ENCODE results near the gene ASPN. TPM values are rescaled to one million over a fixed set of nuclear protein-coding genes. Genes with fewer than 3 reads are reported as not detected.

The ASPN gene
- polyA plus RNA-seq, 1 donor from 2014 or later: 0.35 TPM

DNA sequence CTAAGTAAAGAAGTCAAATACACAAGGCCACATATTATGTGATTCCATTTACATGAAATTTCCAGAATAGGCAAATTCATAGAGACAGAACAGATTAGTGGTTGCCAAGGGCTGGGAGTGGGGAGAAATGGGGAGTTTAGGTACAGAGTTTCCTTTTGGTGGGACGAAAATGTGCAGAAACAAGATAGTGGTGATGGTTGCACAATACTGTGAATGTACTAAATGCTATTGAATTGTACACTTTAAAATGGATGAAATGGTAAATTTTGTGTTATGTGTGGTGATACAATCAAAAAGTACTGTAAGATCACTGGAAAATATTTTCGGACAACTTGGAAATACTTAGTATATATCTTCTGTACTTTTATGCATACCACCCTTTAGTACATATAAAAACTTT lies 38.5 kb upstream of the ASPN start:
- Histone ChIP-seq H3K9ac (ENCODE audit: low read length) (no peak overlapping the region), H3K9me3 (ENCODE audit: low read length) (no peaks in the 10 kb centered on the region), H2AFZ (ENCODE audit: low read depth, low read length) (no peak overlapping the region), H3K27ac (ENCODE audit: low read length) (no peak overlapping the region), H3K27me3 (ENCODE audit: insufficient read depth, low read depth, low read length) (no peaks in the 10 kb centered on the region), H3K79me2 (replicated peaks; ENCODE audit: insufficient read depth, low read length) (no peaks in the 10 kb centered on the region), H3K9me2 (ENCODE audit: insufficient read depth, low read length) (no peaks in the 10 kb centered on the region), H3K4me2 (ENCODE audit: low read length) (no peak overlapping the region), H3K36me3 (ENCODE audit: insufficient read depth, low read length) (no peaks in the 10 kb centered on the region), H4K20me1 (ENCODE audit: insufficient read depth) (no peaks in the 10 kb centered on the region), H3F3A (ENCODE audit: insufficient read depth, low read length, poor library complexity, severe bottlenecking) (no peaks in the 10 kb centered on the region), H3K4me3 (ENCODE audit: low read length) (no peak overlapping the region)
- TF ChIP-seq RAD21 (conservative IDR thresholded peaks at IDR 0.05): no peak
- TF ChIP-seq POLR2AphosphoS5 (IDR thresholded peaks at IDR 0.05): no peak
- TF ChIP-seq TAF1 (IDR thresholded peaks at IDR 0.05; ENCODE audit: low read depth): no peak
- TF ChIP-seq EZH2 (IDR thresholded peaks at IDR 0.05; ENCODE audit: borderline replicate concordance, insufficient read depth, low read length, poor library complexity, severe bottlenecking): no peak

DNA sequence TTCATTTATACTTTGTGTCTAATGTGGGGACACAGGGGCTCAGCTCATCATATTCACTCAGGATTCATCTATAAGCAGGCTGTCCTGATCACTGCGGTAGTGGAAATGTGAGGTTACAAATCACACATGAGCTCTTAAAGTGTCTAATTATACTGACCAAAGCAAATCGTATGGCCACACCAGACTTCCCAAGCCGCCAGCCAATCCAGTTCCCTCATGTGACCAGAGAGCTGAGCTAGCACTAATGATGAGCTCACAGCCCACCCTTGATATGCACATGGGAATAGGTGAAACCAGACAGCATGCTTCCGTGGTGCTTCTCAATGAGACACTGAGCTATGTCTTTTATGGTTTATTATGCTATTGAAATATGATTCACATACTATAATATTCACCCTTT lies 35.9 kb upstream of the ASPN start:
- no peak overlapping the region for H3K4me3 ChIP-seq (ENCODE audit: low read length)
- TF ChIP-seq RAD21 (conservative IDR thresholded peaks at IDR 0.05) (no peak), TAF1 (IDR thresholded peaks at IDR 0.05; ENCODE audit: low read depth) (no peak), POLR2AphosphoS5 (IDR thresholded peaks at IDR 0.05) (no peak), CTCF (IDR thresholded peaks at IDR 0.05; ENCODE audit: poor library complexity, severe bottlenecking) (no peak), MXI1 (conservative IDR thresholded peaks at IDR 0.05; ENCODE audit: poor library complexity, severe bottlenecking) (no peak), EZH2 (IDR thresholded peaks at IDR 0.05; ENCODE audit: borderline replicate concordance, insufficient read depth, low read length, poor library complexity, severe bottlenecking) (no peak), SMC3 (conservative IDR thresholded peaks at IDR 0.05; ENCODE audit: poor library complexity) (no peak), EP300 (conservative IDR thresholded peaks at IDR 0.05; ENCODE audit: poor library complexity, severe bottlenecking) (no peak)
- TF ChIP-seq, protein P1, sequence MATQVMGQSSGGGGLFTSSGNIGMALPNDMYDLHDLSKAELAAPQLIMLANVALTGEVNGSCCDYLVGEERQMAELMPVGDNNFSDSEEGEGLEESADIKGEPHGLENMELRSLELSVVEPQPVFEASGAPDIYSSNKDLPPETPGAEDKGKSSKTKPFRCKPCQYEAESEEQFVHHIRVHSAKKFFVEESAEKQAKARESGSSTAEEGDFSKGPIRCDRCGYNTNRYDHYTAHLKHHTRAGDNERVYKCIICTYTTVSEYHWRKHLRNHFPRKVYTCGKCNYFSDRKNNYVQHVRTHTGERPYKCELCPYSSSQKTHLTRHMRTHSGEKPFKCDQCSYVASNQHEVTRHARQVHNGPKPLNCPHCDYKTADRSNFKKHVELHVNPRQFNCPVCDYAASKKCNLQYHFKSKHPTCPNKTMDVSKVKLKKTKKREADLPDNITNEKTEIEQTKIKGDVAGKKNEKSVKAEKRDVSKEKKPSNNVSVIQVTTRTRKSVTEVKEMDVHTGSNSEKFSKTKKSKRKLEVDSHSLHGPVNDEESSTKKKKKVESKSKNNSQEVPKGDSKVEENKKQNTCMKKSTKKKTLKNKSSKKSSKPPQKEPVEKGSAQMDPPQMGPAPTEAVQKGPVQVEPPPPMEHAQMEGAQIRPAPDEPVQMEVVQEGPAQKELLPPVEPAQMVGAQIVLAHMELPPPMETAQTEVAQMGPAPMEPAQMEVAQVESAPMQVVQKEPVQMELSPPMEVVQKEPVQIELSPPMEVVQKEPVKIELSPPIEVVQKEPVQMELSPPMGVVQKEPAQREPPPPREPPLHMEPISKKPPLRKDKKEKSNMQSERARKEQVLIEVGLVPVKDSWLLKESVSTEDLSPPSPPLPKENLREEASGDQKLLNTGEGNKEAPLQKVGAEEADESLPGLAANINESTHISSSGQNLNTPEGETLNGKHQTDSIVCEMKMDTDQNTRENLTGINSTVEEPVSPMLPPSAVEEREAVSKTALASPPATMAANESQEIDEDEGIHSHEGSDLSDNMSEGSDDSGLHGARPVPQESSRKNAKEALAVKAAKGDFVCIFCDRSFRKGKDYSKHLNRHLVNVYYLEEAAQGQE (IDR thresholded peaks at IDR 0.05; ENCODE audit: borderline replicate concordance): no peak
- H3K9me3 ChIP-seq (ENCODE audit: low read length): no peaks in the 10 kb centered on the region

More for the DNA sequence above, 35.9 kb upstream of the ASPN start:
- no peaks in the 10 kb centered on the region for H4K20me1 ChIP-seq (ENCODE audit: insufficient read depth)
- H3K9me2 ChIP-seq (ENCODE audit: insufficient read depth, low read length): no peaks in the 10 kb centered on the region
- H3K36me3 ChIP-seq (ENCODE audit: insufficient read depth, low read length): no peaks in the 10 kb centered on the region
- H3K79me2 ChIP-seq (replicated peaks; ENCODE audit: insufficient read depth, low read length): no peaks in the 10 kb centered on the region
- H3F3A ChIP-seq (ENCODE audit: insufficient read depth, low read length, poor library complexity, severe bottlenecking): no peaks in the 10 kb centered on the region
- H3K27me3 ChIP-seq (ENCODE audit: insufficient read depth, low read depth, low read length): no peaks in the 10 kb centered on the region
- no peak overlapping the region for H3K4me2 ChIP-seq (ENCODE audit: low read length)
- no peak overlapping the region for H3K9ac ChIP-seq (ENCODE audit: low read length)
- H3K27ac ChIP-seq (ENCODE audit: low read length): no peak overlapping the region
- H2AFZ ChIP-seq (ENCODE audit: low read depth, low read length): no peak overlapping the region

Data from neural cell (in vitro differentiated cells).